ENCODE results near the gene PCDHGA12. TPM values are rescaled to one million over a fixed set of nuclear protein-coding genes. Genes with fewer than 3 reads are reported as not detected.

PCDHGA12 gene
- total and polyA plus RNA-seq, 2 of the 8 experiments (the other 6 are each of a cell fraction or from before 2014, with no cell fraction given) = 0.88 to 1.3 TPM

GRCh38 chr5:141477815-141478214 is 47.5 kb downstream of the PCDHGA12 start:
- peaks cover 0 to 14% of the 10 kb centered on the region in 2 experiments for H4K20me1 ChIP-seq (replicated peaks in 1 of 2; ENCODE audit: control insufficient read depth in 1 of 2, insufficient read depth in 2 of 2, low read length in 2 of 2)
- no peak overlapping the region for H3K27ac ChIP-seq (ENCODE audit: low read depth, low read length)
- no peaks in the 10 kb centered on the region for H3K9me3 ChIP-seq (ENCODE audit: insufficient read depth in 2 of 2, low read depth in 1 of 2, low read length in 1 of 2)
- no peak overlapping the region for H4K5ac ChIP-seq (ENCODE audit: insufficient read length, low read depth, low read length)
- H2BK20ac ChIP-seq (ENCODE audit: low read length) = no peak overlapping the region
- H4K91ac ChIP-seq (replicated peaks; ENCODE audit: insufficient read length, low read length) = no peak overlapping the region
- no peak overlapping the region for H3K14ac ChIP-seq (ENCODE audit: insufficient read length)
- 85% methylated on average over 13 of the region's 13 CpGs; no CpG with 5 or more reads in 1 of the 2 experiments for WGBS, 2 experiments (ENCODE audit: extremely low coverage in 1 of 2, insufficient coverage in 1 of 2, insufficient read length in 1 of 2, insufficient replicate concordance in 2 of 2, low coverage in 1 of 2, low lambda C conversion rate in 2 of 2, missing lambda C conversion rate in 1 of 2)
- H3K79me2 ChIP-seq (ENCODE audit: control insufficient read depth in 1 of 2, insufficient read depth in 2 of 2, low read length in 2 of 2) = no peaks in the 10 kb centered on the region
- H3K36me3 ChIP-seq (ENCODE audit: control insufficient read depth in 2 of 4, insufficient read depth in 4 of 4, low read length in 3 of 4) = no peaks in the 10 kb centered on the region
- H2AK5ac ChIP-seq (ENCODE audit: low read depth, low read length) = no peak overlapping the region
- H2BK120ac ChIP-seq (replicated peaks; ENCODE audit: low read depth, low read length) = no peak overlapping the region
- peak overlapping the region; percentile 30; a peak in 3 of 4 replicates for H3K4me2 ChIP-seq (ENCODE audit: insufficient read depth in 1 of 2, low read depth in 2 of 2, low read length in 2 of 2)
- no peak overlapping the region for H3K9ac ChIP-seq (replicated peaks in 1 of 4; ENCODE audit: extremely low read depth in 1 of 4, low read depth in 3 of 4, low read length in 3 of 4)
- TF ChIP-seq SP1 (IDR thresholded peaks at IDR 0.05; ENCODE audit: low read depth, low read length) = no peak
- TF ChIP-seq FOSL1 (IDR thresholded peaks at IDR 0.05; ENCODE audit: insufficient read depth, low read depth, low read length) = no peak
- H3K4ac ChIP-seq (replicated peaks; ENCODE audit: insufficient read length, low read depth, low read length) = no peak overlapping the region
- no peak overlapping the region for H2BK12ac ChIP-seq (ENCODE audit: low read depth, low read length)
- H2AFZ ChIP-seq (ENCODE audit: low read length) = no peak overlapping the region
- ChIA-PET POLR2A (ENCODE audit: partially characterized antibody) (interaction anchor here (1.0 to 1.6 kb wide), 5 partner anchors 12 to 64 kb away, joined by 3 to 5 read pairs (median 3); partner anchors contain the start of gene PCDHGB7), CTCF (ENCODE audit: partially characterized antibody) (interaction anchor here (0.7 to 8.6 kb wide), 49 partner anchors 8 to 342 kb away, joined by 3 to 218 read pairs (median 5); partner anchors contain the start of genes PCDHB10, PCDHB12, PCDHB14 and PCDHB15)
- H3K79me1 ChIP-seq (ENCODE audit: low read depth, low read length) = no peaks in the 10 kb centered on the region
- no peak overlapping the region for H3K18ac ChIP-seq (ENCODE audit: extremely low read depth, low read length)
- no peak for FAIRE-seq
- no peak overlapping the region for H2BK15ac ChIP-seq (ENCODE audit: low read length)
- H3K4me1 ChIP-seq (replicated peaks in 1 of 4; ENCODE audit: control insufficient read depth in 3 of 4, insufficient read depth in 4 of 4, low read length in 3 of 4) = peaks cover 0 to 5% (median 3%) of the 10 kb centered on the region in 4 experiments; a peak in 4 of 7 replicates
- H3K23me2 ChIP-seq (ENCODE audit: low read depth, low read length) = no peaks in the 10 kb centered on the region; the same call in 1 of the 2 replicates
- peak overlapping the region in 1 of 4 experiments; percentile 41; a peak in 2 of 8 replicates for H3K4me3 ChIP-seq (ENCODE audit: extremely low read depth in 1 of 4, insufficient read depth in 2 of 4, low read depth in 3 of 4, low read length in 4 of 4)
- no peak overlapping the region for H3K56ac ChIP-seq (replicated peaks; ENCODE audit: insufficient read length, low read depth, low read length)
- H2BK5ac ChIP-seq (ENCODE audit: low read depth, low read length) = no peak overlapping the region
- no peak for DNase-seq (ENCODE audit: low read depth in 1 of 2, low spot score in 2 of 2)
- H3K23ac ChIP-seq (ENCODE audit: insufficient read length) = no peak overlapping the region
- H4K8ac ChIP-seq (ENCODE audit: extremely low read depth, insufficient read depth, low read length) = no peak overlapping the region; the same call in 1 of the 2 replicates
- H3K27me3 ChIP-seq (replicated peaks in 1 of 4; ENCODE audit: control insufficient read depth in 3 of 4, extremely low read depth in 1 of 4, insufficient read depth in 3 of 4, low read length in 3 of 4) = peaks cover 11 to 24% (median 23%) of the 10 kb centered on the region in 4 experiments
